ENCODE results near the gene OR52A5.

OR52A5 gene

DNA sequence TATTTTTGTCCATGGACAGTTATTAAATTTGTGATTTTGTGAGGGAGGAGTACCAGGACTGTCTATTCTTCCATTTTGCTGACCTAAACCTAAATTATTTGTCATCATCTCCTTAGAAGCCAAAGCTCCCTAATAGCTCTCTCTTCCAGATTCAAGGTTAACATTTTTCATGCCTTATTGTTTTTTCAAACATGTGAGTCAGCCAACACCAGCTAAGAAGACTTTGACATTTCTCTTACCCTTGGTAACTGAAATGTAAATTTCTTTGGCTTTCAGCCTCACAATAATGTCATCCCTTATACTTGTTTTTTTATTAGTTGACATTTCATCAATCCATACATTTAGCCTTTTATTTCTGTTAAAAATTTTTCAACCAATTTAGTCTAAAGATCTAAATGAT is 49.6 kb downstream of the OR52A5 start:
- Histone ChIP-seq H3K27me3 (ENCODE audit: control insufficient read depth in 1 of 2, insufficient read depth in 1 of 2, low read length in 2 of 2) (peaks cover 0 to 2% of the 10 kb centered on the region in 2 experiments), H2BK15ac (ENCODE audit: low read depth, poor library complexity, severe bottlenecking) (no peak overlapping the region), H3K79me1 (replicated peaks; ENCODE audit: low read length, poor library complexity, severe bottlenecking) (no peaks in the 10 kb centered on the region), H3K9ac (ENCODE audit: low read length) (no peak overlapping the region), H3K4me1 (ENCODE audit: control insufficient read depth, insufficient read depth, low read depth, low read length) (no peaks in the 10 kb centered on the region), H3K14ac (ENCODE audit: low read length in 2 of 2) (no peak overlapping the region), H3K27ac (ENCODE audit: low read length, poor library complexity, severe bottlenecking) (no peak overlapping the region), H3K36me3 (ENCODE audit: control insufficient read depth in 1 of 2, insufficient read depth in 2 of 2, low read depth in 1 of 2, low read length in 2 of 2) (no peaks in the 10 kb centered on the region), H3K4me2 (ENCODE audit: low read length, poor library complexity, severe bottlenecking) (no peak overlapping the region), H3K4me3 (ENCODE audit: insufficient read depth in 1 of 2, low read depth in 1 of 2, low read length in 2 of 2) (no peak overlapping the region), H4K8ac (ENCODE audit: low read length) (no peak overlapping the region), H2AK5ac (ENCODE audit: low read length, severe bottlenecking) (no peak overlapping the region), H3K9me3 (ENCODE audit: control insufficient read depth, low read length) (no peaks in the 10 kb centered on the region), H2BK5ac (ENCODE audit: low read depth, low read length, poor library complexity, severe bottlenecking) (no peak overlapping the region), H4K91ac (ENCODE audit: low read length) (no peak overlapping the region), H3K18ac (ENCODE audit: low read depth in 1 of 2, low read length in 2 of 2) (no peak overlapping the region), H2BK120ac (ENCODE audit: low read depth, low read length) (no peak overlapping the region), H3K23ac (ENCODE audit: low read length in 2 of 2) (no peak overlapping the region), H2BK12ac (ENCODE audit: low read length in 2 of 2) (no peak overlapping the region), H3K4ac (ENCODE audit: low read depth in 1 of 2, low read length in 2 of 2) (no peak overlapping the region), H2AFZ (ENCODE audit: low read depth, low read length) (no peak overlapping the region)
- DNase-seq, result no peak

DNA sequence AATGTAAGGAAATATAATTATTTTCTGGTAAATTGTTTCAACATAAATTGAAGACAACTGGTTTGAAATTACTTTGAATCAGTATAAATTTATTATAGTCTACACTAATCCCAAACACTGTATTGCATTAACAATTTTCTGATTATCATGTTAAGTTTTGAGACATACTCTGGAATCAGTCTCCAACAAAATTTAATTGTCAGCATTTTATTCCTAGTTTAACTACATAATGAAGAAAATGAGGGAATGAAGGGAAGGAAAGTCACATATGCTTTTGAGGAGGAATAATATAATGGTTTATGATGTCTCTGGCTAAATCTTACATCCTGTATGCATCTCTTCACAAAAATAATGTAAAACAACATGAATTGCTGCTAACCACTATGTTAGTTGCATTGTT is 54.6 kb downstream of the OR52A5 start:
- no peaks in the 10 kb centered on the region for H3K4me1 ChIP-seq (ENCODE audit: control insufficient read depth, insufficient read depth, low read depth, low read length)
- H3K4me3 ChIP-seq (ENCODE audit: insufficient read depth in 1 of 2, low read depth in 1 of 2, low read length in 2 of 2), result no peak overlapping the region
- H2BK120ac ChIP-seq (ENCODE audit: low read depth, low read length), result no peak overlapping the region
- H3K36me3 ChIP-seq (ENCODE audit: control insufficient read depth in 1 of 2, insufficient read depth in 2 of 2, low read depth in 1 of 2, low read length in 2 of 2), result no peaks in the 10 kb centered on the region
- no peak overlapping the region for H2BK5ac ChIP-seq (ENCODE audit: low read depth, low read length, poor library complexity, severe bottlenecking)
- H2BK12ac ChIP-seq (ENCODE audit: low read length in 2 of 2), result no peak overlapping the region
- no peaks in the 10 kb centered on the region for H3K9me3 ChIP-seq (ENCODE audit: control insufficient read depth, low read length)
- H3K23ac ChIP-seq (ENCODE audit: low read length in 2 of 2), result no peak overlapping the region
- no peaks in the 10 kb centered on the region for H3K79me1 ChIP-seq (replicated peaks; ENCODE audit: low read length, poor library complexity, severe bottlenecking)
- H3K4me2 ChIP-seq (ENCODE audit: low read length, poor library complexity, severe bottlenecking), result no peak overlapping the region
- H3K18ac ChIP-seq (ENCODE audit: low read depth in 1 of 2, low read length in 2 of 2), result no peak overlapping the region
- peaks cover 0 to 2% of the 10 kb centered on the region in 2 experiments for H3K27me3 ChIP-seq (ENCODE audit: control insufficient read depth in 1 of 2, insufficient read depth in 1 of 2, low read length in 2 of 2)
- H2BK15ac ChIP-seq (ENCODE audit: low read depth, poor library complexity, severe bottlenecking), result no peak overlapping the region
- H3K27ac ChIP-seq (ENCODE audit: low read length, poor library complexity, severe bottlenecking), result no peak overlapping the region
- no peak for DNase-seq
- no peak overlapping the region for H2AK5ac ChIP-seq (ENCODE audit: low read length, severe bottlenecking)
- no peak overlapping the region for H4K8ac ChIP-seq (ENCODE audit: low read length)
- H3K14ac ChIP-seq (ENCODE audit: low read length in 2 of 2), result no peak overlapping the region
- no peak overlapping the region for H3K9ac ChIP-seq (ENCODE audit: low read length)
- no peak overlapping the region for H2AFZ ChIP-seq (ENCODE audit: low read depth, low read length)
- H4K91ac ChIP-seq (ENCODE audit: low read length), result no peak overlapping the region
- H3K4ac ChIP-seq (ENCODE audit: low read depth in 1 of 2, low read length in 2 of 2), result no peak overlapping the region

DNA sequence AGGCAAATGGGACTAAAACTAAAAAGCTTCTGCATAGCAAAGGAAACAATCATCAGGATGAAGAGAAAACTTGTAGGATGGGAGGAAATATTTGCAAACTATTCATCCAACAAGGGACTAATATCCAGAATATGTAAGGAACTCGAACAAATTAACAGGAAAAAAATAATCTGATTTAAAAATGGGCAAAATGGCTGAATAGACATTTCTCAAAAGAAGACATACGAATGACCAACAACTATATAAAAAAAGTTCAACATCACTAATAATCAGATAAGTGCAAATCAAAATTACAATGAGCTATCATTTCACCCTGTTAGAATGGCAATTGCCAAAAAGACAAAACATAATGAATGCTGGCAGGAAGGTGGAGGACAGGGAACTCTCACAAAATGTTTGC is 56.8 kb downstream of the OR52A5 start:
- 80% methylated on average over 1 of the region's 2 CpGs for WGBS
- Histone ChIP-seq H3K27ac (ENCODE audit: low read length, poor library complexity, severe bottlenecking) (no peak overlapping the region), H2AK5ac (ENCODE audit: low read length, severe bottlenecking) (no peak overlapping the region), H3K4ac (ENCODE audit: low read depth in 1 of 2, low read length in 2 of 2) (no peak overlapping the region), H3K14ac (ENCODE audit: low read length in 2 of 2) (no peak overlapping the region), H3K36me3 (ENCODE audit: control insufficient read depth in 1 of 2, insufficient read depth in 2 of 2, low read depth in 1 of 2, low read length in 2 of 2) (no peaks in the 10 kb centered on the region), H3K9ac (ENCODE audit: low read length) (no peak overlapping the region), H3K18ac (ENCODE audit: low read depth in 1 of 2, low read length in 2 of 2) (no peak overlapping the region), H3K27me3 (ENCODE audit: control insufficient read depth in 1 of 2, insufficient read depth in 1 of 2, low read length in 2 of 2) (no peaks in the 10 kb centered on the region), H3K9me3 (ENCODE audit: control insufficient read depth, low read length) (no peaks in the 10 kb centered on the region), H3K4me2 (ENCODE audit: low read length, poor library complexity, severe bottlenecking) (no peak overlapping the region), H2AFZ (ENCODE audit: low read depth, low read length) (no peak overlapping the region), H3K79me1 (replicated peaks; ENCODE audit: low read length, poor library complexity, severe bottlenecking) (no peaks in the 10 kb centered on the region), H3K23ac (ENCODE audit: low read length in 2 of 2) (no peak overlapping the region), H2BK12ac (ENCODE audit: low read length in 2 of 2) (no peak overlapping the region), H2BK5ac (ENCODE audit: low read depth, low read length, poor library complexity, severe bottlenecking) (no peak overlapping the region), H4K8ac (ENCODE audit: low read length) (no peak overlapping the region), H4K91ac (ENCODE audit: low read length) (no peak overlapping the region), H2BK15ac (ENCODE audit: low read depth, poor library complexity, severe bottlenecking) (no peak overlapping the region), H2BK120ac (ENCODE audit: low read depth, low read length) (no peak overlapping the region), H3K4me3 (ENCODE audit: insufficient read depth in 1 of 2, low read depth in 1 of 2, low read length in 2 of 2) (no peak overlapping the region), H3K4me1 (ENCODE audit: control insufficient read depth, insufficient read depth, low read depth, low read length) (no peaks in the 10 kb centered on the region)
- no peak for DNase-seq

Measured in mesenchymal stem cell (in vitro differentiated cells and primary cell).